IPS-NIHi7 (cell line): ENCODE measurements around the gene MYCBP2.
A peak's percentile ranks its signal among the peaks of the same experiment; 100 is the strongest.
"Not testable (repeated sequence)": the region's sequence is repeated elsewhere in the genome, so short reads cannot be mapped to it uniquely, and the experiment has no call there.

Source experiments
- DNase-seq: peaks from one replicate; pipeline ENCODE4 v3.0.0; 2012; ENCODE audit warnings: mixed read lengths; ENCODE audit errors: extremely low spot score

The MYCBP2 gene

GRCh38 chr13:77338961-77339401 is 12.1 kb upstream of the MYCBP2 start:
- DNase-seq, result no peak

- no peak for DNase-seq
Measured at GRCh38 chr13:77338329-77338728, 11.4 kb upstream of the MYCBP2 start.

GRCh38 chr13:77337159-77337558 is 10.3 kb upstream of the MYCBP2 start:
- DNase-seq, result no peak

DNA sequence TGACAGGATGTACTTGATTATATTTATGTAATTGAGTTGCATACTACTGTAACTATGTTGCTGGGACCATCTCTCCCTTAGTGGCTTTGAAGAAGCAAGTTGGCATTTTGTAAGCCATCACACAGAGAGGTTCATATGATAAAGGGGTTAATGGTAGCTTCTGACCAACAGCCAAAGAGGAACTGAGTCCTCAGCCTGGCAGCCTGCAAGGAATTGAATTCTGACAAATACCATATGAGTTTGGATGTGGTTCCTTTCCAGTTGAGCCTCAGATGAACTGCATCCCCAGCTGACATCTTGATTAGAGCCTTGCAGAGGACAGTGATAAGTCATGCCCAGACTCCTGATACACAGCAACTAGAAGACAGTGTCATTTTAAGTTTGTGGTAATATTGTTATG is 8.6 kb upstream of the MYCBP2 start:
- no peak for DNase-seq

GRCh38 chr13:77333594-77333993 is 6.7 kb upstream of the MYCBP2 start:
- no peak for DNase-seq

GRCh38 chr13:77331421-77331820 is 4.5 kb upstream of the MYCBP2 start:
- DNase-seq, result no peak

GRCh38 chr13:77329911-77330584 is 3.2 kb upstream of the MYCBP2 start:
- DNase-seq, result no peak

DNA sequence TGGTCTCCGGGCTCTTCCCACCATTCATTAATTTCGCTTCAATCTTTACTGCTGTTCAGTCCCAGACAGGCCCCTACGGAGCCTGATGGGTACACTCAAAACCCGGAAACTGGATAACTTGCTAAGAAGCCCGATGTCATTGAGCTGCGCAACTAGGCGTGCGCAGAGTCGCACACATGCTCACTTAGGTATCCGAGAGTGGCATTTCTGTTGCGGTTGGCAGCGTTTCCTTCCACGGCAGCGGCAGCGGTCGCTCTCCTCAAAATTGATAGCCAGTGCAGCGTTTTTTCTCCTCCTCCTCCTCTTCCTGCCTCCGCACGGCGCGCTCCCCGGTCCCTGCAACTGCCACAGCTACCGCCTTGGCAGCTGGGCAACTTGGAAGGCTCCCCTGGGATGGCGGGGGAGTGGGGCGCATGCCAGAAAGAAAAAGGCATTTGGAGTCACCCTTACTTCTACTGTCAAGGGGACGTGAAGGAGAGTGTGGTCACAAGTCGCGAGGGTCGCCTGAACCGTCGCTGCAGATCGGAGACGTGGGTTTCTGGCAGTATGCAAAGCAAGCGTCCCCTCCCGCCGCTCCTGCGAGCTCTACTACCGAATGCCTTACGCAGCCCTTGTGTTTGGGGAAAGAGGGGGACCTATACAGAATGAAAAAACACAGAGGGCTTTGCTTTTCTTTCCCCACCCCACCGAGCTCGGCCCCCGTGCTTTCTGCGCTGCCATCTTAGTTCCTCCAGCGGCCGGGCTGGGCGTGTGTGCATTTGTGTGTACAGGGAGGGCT is 2.4 kb upstream of the MYCBP2 start:
- DNase-seq, result peak; percentile 67

- DNase-seq, result no peak
Measured at GRCh38 chr13:77328819-77329132, 1.9 kb upstream of the MYCBP2 start.

GRCh38 chr13:77325371-77325980 is 1.4 kb downstream of the MYCBP2 start:
- DNase-seq, result no peak

GRCh38 chr13:77323858-77324257 is 3.0 kb downstream of the MYCBP2 start:
- DNase-seq, result no peak

DNA sequence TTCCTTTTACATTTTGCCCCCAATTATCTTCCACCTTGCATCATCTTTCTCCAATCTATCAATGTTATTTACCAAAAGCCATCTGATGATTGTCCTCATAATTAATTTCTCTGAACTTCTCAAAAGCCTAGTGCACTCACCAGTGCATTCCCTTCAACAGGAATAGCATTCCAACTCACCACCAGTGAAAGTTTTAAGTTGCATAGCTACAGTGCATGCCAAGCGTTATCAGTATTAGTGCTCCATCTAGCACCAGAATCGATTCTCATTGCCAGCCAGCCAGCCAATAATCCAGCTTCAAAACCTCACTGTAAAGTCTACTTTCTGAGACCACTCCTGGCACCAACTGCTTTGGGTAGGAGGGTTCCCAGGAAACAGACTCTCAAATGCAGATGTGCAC is 7.4 kb downstream of the MYCBP2 start:
- DNase-seq, result no peak

DNA sequence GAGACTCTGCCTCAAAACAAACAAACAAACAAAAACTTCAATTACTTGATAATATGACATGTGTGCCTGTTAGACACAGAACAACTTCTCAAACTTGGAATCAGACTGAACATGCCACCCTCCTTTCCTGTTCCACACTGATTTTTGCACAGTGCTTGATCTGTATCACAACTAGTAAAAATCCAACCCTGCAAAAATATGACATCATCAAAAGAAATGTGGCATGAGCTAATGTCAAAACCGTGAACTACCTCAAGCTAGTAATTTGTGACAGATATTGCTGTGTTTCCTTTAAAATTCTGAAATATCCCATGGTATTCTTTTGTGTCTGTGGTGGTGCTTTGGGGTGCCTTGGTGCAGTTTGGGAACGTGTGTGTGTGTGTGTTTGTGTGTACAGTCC is 8.2 kb downstream of the MYCBP2 start:
- no peak for DNase-seq

- no peak for DNase-seq
Measured at GRCh38 chr13:77316430-77316829, 10.5 kb downstream of the MYCBP2 start.

- DNase-seq, result not testable (repeated sequence)
Measured at GRCh38 chr13:77315509-77315908, 11.4 kb downstream of the MYCBP2 start.

GRCh38 chr13:77313923-77314322 is 13.0 kb downstream of the MYCBP2 start:
- no peak for DNase-seq

- no peak for DNase-seq
Measured at GRCh38 chr13:77312311-77312710, 14.6 kb downstream of the MYCBP2 start.

DNA sequence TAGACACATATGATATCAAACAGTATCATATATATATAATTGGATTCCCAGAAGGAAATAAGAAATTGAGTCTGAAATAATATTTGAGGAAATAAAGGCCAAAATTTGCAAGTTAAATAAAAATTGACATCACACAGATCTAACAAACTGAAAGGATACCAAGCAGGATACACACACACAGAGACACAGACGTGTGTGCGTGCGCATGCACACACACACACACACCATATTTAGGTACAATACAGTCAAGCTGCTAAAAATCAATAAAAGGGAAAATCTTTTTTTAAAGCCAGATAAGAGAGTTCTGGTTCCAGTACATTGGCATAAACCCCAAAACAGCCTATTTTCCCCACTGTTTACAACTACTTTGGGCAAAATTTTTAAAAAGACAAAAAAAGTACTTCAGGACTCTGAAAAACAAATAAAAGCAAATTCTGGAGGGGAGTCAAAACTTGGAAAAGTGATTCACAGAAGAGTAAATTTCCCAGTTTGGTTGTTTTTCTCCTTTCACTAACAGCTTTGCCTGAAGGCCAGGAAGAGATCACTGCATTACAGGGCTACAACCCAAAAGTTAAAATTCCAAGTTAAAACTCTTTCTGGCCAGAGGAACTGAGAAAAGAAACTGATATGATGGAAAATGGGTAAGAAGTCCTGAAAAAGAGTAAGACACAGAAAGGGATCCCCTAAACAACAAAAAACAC is 16.2 kb downstream of the MYCBP2 start:
- no peak for DNase-seq

- DNase-seq, result no peak
Measured at GRCh38 chr13:77310161-77310560, 16.7 kb downstream of the MYCBP2 start.

GRCh38 chr13:77309254-77309653 is 17.6 kb downstream of the MYCBP2 start:
- no peak for DNase-seq

DNA sequence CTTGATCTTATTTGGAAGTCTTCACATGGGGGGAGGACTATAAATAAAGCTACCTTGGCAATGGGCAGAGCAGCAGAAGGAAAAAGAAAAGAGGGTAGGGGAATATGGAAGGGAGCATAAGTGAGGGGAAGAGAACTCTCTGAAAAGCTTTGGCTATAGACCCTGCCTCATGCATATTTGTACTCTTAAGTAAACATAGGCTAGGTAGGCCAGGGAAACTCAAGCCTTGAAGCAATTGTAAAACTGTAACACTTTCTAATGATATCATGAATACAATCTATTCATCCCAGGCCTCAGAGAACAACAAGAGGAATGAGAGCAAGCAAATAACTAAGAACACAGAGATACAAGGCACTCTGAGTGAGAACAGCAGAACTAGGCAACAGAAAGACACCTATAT is 20.4 kb downstream of the MYCBP2 start:
- DNase-seq, result no peak

DNA sequence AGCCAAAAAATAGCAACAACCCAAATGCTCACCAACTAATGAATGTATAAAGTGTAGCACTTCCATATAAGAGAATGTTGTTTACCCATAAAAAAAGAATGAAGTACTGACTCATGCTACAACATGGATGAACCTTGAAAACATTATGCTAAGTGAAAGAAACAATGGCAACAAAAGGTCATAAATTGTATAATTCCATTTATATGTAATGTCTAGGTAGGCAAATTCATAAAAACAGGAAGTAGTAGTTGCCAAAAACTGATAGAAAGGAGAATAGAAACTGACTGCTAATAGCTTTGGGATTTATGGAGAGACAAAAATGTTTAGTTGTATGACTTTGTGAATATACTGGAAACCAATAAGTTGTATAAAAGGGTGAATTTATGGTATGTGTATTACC is 21.6 kb downstream of the MYCBP2 start:
- no peak for DNase-seq
